Measurements from ENCODE around the gene TMEM132E.

Gene TMEM132E

GRCh38 chr17:34580685-34581445, 1.5 kb downstream of the TMEM132E start (continued):
- no peak for TF ChIP-seq ZNF449 (tag by site-specific recombination; IDR thresholded peaks at IDR 0.05)
- TF ChIP-seq ZNF341 (tag by site-specific recombination; IDR thresholded peaks at IDR 0.05; ENCODE audit: low read depth), result peak; percentile 88
- peak; percentile 85 for TF ChIP-seq GLIS1 (tag by site-specific recombination; IDR thresholded peaks at IDR 0.05)
- no peak for TF ChIP-seq ZNF529 (tag by site-specific recombination; IDR thresholded peaks at IDR 0.05; ENCODE audit: insufficient replicate concordance)
- TF ChIP-seq ZNF645 (tag by site-specific recombination; IDR thresholded peaks at IDR 0.05), result no peak
- peak; percentile 52 for TF ChIP-seq HIC1 (tag by site-specific recombination; IDR thresholded peaks at IDR 0.05)
- no peak for TF ChIP-seq ZNF654 (tag by site-specific recombination; IDR thresholded peaks at IDR 0.05; ENCODE audit: low read depth)
- 0 out of 2 replicates have a peak, but pooled peaks have one; percentile 43 for TF ChIP-seq ZNF692 (tag by site-specific recombination; IDR thresholded peaks at IDR 0.05)
- TF ChIP-seq ZNF148 (tag by site-specific recombination; IDR thresholded peaks at IDR 0.05; ENCODE audit: borderline replicate concordance), result no peak
- peak; percentile 75 for TF ChIP-seq ZBTB20 (tag by site-specific recombination; IDR thresholded peaks at IDR 0.05)
- TF ChIP-seq MZF1 (tag by site-specific recombination; IDR thresholded peaks at IDR 0.05; ENCODE audit: borderline replicate concordance), result 0 out of 2 replicates have a peak, but pooled peaks have one; percentile 19
- peak; percentile 77 for TF ChIP-seq ZBTB10 (tag by site-specific recombination; IDR thresholded peaks at IDR 0.05)
- peak; percentile 89 for TF ChIP-seq EGR2 (tag by site-specific recombination; IDR thresholded peaks at IDR 0.05; ENCODE audit: low read depth)
- peak; percentile 76 for TF ChIP-seq SCRT2 (tag by site-specific recombination; IDR thresholded peaks at IDR 0.05)
- peak; percentile 32; the same call in 1 of the 2 replicates for TF ChIP-seq PRDM10 (tag by site-specific recombination; IDR thresholded peaks at IDR 0.05)
- no peak for TF ChIP-seq MYNN (tag by site-specific recombination; IDR thresholded peaks at IDR 0.05; ENCODE audit: borderline replicate concordance)
- TF ChIP-seq ZIC2 (tag by site-specific recombination; IDR thresholded peaks at IDR 0.05), result peak; percentile 34
- TF ChIP-seq PRDM6 (tag by site-specific recombination; IDR thresholded peaks at IDR 0.05), result no peak
- TF ChIP-seq ZNF544 (tag by site-specific recombination; IDR thresholded peaks at IDR 0.05), result no peak

Data from HEK293 (cell line).